BE2C (cell line): Measurements from ENCODE around the gene AGXT.
A peak's percentile ranks its signal among the peaks of the same experiment; 100 is the strongest.

ENCODE experiments used
- DNase-seq: peaks from one replicate; pipeline ENCODE4 v3.0.0-alpha.2; 2020
- H3K27me3 ChIP-seq: fragments of 250-450 bp; sonication (Bioruptor Pico); 2 replicates; pipeline ENCODE4 v1.5.1; 2020; ENCODE audit warnings: mild to moderate bottlenecking
- H3K36me3 ChIP-seq: fragments of 250-450 bp; sonication (Bioruptor Pico); 2 replicates; pipeline ENCODE4 v1.5.1; 2020; ENCODE audit warnings: mild to moderate bottlenecking
- H3K4me1 ChIP-seq: fragments of 250-450 bp; sonication (Bioruptor Pico); 2 replicates; pipeline ENCODE4 v1.5.1; 2020
- H3K4me3 ChIP-seq: 2 replicates; pipeline ENCODE4 v1.5.1; 2011; ENCODE audit warnings: low read depth, low read length
- H3K9me3 ChIP-seq: fragments of 250-450 bp; sonication (Bioruptor Pico); 2 replicates; pipeline ENCODE4 v1.5.1; 2020
- CTCF ChIP-seq: IDR thresholded peaks from 2 replicates; pipeline ENCODE4 v1.5.1; 2012; ENCODE audit warnings: mild to moderate bottlenecking, low read depth, low read length

Gene AGXT

DNA sequence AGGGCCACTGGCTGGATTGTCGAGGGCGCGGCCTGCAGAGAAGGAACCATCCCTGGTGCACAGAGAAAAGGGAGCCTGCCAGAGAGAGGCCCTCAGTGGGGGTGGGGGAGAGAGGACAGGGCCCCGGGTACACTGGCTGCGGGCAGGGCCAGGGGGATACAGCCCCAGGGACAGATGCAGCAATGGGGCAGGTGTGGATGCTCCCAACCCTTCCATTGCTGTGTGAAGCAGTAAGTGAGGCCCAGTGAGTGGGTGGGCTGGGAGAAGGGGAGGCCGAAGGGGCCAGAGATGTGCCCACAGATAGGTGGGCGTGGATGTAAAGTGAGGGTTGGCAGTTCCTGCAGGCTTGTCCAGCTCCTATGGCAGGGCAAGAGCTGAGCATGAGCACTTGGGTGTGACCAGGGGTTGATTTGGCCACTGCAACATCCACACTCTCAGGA, 7.4 kb downstream of the AGXT start:
- Histone ChIP-seq H3K36me3 (no peaks in the 10 kb centered on the region), H3K4me1 (no peaks in the 10 kb centered on the region), H3K27me3 (no peaks in the 10 kb centered on the region), H3K4me3 (no peak overlapping the region), H3K9me3 (no peaks in the 10 kb centered on the region)
- DNase-seq: no peak
- TF ChIP-seq CTCF: no peak

- no peak for TF ChIP-seq CTCF
- no peaks in the 10 kb centered on the region for H3K9me3 ChIP-seq
- H3K4me1 ChIP-seq: no peaks in the 10 kb centered on the region
- no peak overlapping the region for H3K4me3 ChIP-seq
- no peaks in the 10 kb centered on the region for H3K36me3 ChIP-seq
- peak; percentile 6 for DNase-seq
- no peaks in the 10 kb centered on the region for H3K27me3 ChIP-seq
These were observed 8.0 kb downstream of the AGXT start for GRCh38 chr2:240876475-240877251.

DNA sequence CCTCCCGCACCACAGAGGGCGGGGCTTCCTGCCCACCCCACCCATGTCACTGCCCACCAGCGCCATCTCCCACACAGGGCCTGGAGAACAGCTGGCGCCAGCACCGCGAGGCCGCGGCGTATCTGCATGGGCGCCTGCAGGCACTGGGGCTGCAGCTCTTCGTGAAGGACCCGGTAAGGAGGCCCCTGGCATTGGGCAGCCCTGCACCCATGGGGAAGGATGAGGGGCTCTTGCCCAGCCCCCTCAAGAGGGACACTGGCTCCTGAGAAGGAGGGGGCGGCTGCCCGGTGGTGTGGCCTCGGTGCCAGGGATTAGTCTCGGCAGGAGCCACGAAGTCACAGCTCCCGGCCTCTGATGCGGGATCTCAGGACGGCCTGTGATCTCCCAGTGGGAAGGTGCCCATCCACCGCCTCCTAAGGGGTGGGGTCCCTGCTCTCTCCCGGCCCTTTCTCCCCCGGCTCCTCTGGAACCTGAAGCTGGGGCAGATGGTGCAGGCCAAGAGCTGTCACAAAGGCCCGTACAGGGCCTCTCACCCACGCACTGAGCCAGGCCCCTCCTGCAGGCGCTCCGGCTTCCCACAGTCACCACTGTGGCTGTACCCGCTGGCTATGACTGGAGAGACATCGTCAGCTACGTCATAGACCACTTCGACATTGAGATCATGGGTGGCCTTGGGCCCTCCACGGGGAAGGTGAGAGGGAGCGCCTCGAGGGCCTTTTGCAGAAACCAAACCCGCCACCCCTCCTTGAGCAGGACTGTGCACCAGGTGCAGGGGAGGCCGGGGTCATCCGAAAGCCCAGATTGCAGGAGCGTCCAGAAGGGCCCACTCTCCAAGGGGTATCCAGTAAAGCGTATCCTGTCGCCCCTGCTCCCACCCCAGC, 9.1 kb downstream of the AGXT start:
- peak; percentile 25 for DNase-seq
- TF ChIP-seq CTCF: no peak
- Histone ChIP-seq H3K36me3 (no peaks in the 10 kb centered on the region), H3K27me3 (no peaks in the 10 kb centered on the region), H3K4me3 (no peak overlapping the region), H3K9me3 (no peaks in the 10 kb centered on the region), H3K4me1 (no peaks in the 10 kb centered on the region)

DNA sequence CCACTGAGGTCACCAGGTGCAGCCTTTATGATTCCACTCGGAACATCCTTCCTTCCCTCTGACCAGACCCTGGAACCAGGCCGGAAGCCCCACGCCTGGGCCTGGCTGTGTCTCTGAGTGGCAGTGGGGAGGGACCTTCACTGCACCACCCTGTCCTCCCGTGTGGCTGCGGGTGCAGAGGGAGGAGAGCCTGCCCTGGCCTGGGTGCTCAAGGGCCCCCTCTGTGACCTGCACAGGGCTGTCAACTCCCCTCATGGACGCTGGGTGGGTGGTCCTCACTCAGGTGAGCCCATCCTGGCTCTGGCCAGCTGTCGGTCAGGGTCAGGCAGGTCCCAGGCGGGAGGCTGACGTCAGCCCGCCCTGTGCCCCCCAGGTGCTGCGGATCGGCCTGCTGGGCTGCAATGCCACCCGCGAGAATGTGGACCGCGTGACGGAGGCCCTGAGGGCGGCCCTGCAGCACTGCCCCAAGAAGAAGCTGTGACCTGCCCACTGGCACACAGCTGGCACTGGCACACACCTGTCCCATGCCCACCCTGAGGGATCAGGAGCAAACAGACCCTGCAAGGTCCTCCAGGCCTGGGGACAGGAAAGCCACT, 9.8 kb downstream of the AGXT start:
- no peaks in the 10 kb centered on the region for H3K4me1 ChIP-seq
- TF ChIP-seq CTCF: no peak
- H3K9me3 ChIP-seq: no peaks in the 10 kb centered on the region
- no peaks in the 10 kb centered on the region for H3K36me3 ChIP-seq
- no peak overlapping the region for H3K4me3 ChIP-seq
- peak; percentile 5 for DNase-seq
- no peaks in the 10 kb centered on the region for H3K27me3 ChIP-seq

- Histone ChIP-seq H3K36me3 (no peaks in the 10 kb centered on the region), H3K27me3 (no peaks in the 10 kb centered on the region), H3K4me1 (no peaks in the 10 kb centered on the region), H3K4me3 (no peak overlapping the region), H3K9me3 (no peaks in the 10 kb centered on the region)
- no peak for DNase-seq
- TF ChIP-seq CTCF: no peak
These were observed 10.5 kb downstream of the AGXT start for GRCh38 chr2:240879105-240879504.
